Fibroblast of mammary gland (primary cell): Measurements from ENCODE around the gene DHCR24.
"Not testable (repeated sequence)": the region's sequence is repeated elsewhere in the genome, so short reads cannot be mapped to it uniquely, and the experiment has no call there.

Experiments
- DNase-seq: peaks from one replicate; pipeline ENCODE4 v3.0.0-alpha.2; 2010; ENCODE audit warnings: low read depth
- H3K4me3 ChIP-seq: 2 replicates; pipeline ENCODE4 v1.5.1; 2011; ENCODE audit warnings: low read depth, mild to moderate bottlenecking, low read length, moderate library complexity; ENCODE audit not compliant: control insufficient read depth
- TF ChIP-seq, protein P1 (sequence below): conservative IDR thresholded peaks from 2 replicates; pipeline ENCODE4 v1.5.1; 2011; ENCODE audit warnings: low read depth, low read length, inconsistent platforms; ENCODE audit not compliant: control insufficient read depth, insufficient read depth

DHCR24 gene

DNA sequence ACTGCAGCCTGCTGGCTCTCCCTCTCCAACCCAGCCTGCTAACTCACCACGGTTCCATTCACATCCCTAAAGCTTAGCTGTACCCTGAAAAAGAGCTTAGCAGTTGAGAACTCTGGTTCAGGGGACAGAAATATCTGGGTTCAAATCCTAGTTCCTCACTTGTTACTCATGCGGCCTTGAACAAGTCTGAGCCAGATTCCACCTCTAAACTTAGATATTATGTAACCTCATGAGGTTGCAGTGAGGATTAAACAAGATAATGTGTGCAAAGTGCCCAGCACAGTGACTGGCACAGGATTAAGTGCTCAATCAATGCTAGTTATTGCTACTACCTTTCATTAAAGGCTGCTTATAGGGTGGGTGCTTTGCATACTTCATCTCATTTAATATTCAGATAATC, 41.3 kb upstream of the DHCR24 start:
- no peak for DNase-seq
- no peak overlapping the region for H3K4me3 ChIP-seq
- TF ChIP-seq, protein P1, sequence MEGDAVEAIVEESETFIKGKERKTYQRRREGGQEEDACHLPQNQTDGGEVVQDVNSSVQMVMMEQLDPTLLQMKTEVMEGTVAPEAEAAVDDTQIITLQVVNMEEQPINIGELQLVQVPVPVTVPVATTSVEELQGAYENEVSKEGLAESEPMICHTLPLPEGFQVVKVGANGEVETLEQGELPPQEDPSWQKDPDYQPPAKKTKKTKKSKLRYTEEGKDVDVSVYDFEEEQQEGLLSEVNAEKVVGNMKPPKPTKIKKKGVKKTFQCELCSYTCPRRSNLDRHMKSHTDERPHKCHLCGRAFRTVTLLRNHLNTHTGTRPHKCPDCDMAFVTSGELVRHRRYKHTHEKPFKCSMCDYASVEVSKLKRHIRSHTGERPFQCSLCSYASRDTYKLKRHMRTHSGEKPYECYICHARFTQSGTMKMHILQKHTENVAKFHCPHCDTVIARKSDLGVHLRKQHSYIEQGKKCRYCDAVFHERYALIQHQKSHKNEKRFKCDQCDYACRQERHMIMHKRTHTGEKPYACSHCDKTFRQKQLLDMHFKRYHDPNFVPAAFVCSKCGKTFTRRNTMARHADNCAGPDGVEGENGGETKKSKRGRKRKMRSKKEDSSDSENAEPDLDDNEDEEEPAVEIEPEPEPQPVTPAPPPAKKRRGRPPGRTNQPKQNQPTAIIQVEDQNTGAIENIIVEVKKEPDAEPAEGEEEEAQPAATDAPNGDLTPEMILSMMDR = no peak

- TF ChIP-seq, protein P1 = no peak
- DNase-seq = peak; percentile 71
- H3K4me3 ChIP-seq = no peak overlapping the region
Measured at GRCh38 chr1:54927472-54928240, 40.7 kb upstream of the DHCR24 start.

- DNase-seq = peak; percentile 57
Measured at GRCh38 chr1:54926970-54927369, 40.0 kb upstream of the DHCR24 start.

DNA sequence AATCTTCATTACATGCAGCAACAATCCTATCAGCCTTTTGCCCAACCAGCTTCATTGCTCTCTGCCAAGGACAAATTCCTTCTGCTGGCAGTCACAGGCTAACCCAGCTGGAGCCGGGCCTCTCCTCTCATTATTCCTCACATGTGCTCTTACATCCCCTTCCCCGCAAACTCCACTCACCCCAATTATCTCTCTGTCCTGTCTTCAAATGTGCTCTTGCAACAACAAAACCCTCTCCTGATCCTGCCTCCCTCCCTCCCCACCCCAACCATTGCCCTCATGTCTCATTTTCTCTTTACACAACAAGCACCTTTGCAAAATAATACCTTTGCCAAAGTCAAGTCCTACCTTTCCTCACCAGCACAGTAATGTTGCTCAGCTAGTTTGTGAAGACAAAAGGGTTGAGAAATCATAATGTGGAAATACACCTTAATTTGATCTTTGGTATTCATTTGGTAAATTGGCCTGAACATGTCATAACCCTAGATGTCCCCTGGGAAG, 36.0 kb upstream of the DHCR24 start:
- no peak for DNase-seq
- TF ChIP-seq, protein P1 = no peak
- H3K4me3 ChIP-seq = no peak overlapping the region

More at GRCh38 chr1:54926970-54927369, 40.0 kb upstream of the DHCR24 start:
- H3K4me3 ChIP-seq = no peak overlapping the region
- TF ChIP-seq, protein P1 = no peak

DNA sequence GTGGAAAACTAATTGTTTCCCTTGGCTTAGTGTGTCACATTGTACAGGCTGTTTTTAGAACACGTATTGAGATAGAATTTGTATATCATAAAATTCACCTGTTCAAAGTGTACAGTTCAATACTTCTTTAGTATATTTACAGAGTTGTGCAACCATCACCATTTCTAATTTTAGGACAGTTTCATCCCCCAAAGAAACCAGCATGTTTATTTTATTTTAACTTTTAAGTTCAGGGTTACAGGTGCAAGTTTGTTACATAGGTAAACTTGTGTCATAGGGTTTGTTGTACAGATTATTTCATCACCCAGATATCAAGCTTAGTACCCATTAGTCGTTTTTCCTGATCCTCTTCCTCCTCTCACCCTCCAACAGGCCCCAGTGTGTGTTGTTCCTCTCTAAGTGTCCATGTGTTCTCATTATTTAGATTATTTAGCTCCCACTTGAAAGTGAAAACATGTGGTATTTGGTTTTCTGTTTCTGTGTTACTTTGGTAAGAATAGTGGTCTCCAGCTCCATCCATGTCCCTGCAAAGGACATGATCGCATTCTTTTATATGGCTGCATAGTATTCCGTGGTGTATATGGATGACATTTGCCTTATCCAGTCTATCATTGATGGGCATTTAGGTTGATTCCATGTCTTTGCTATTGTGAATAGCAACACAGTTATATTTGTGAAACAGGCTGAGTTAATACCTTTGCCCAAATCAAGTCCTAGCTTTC, 35.2 kb upstream of the DHCR24 start:
- DNase-seq = no peak
- H3K4me3 ChIP-seq = no peak overlapping the region
- TF ChIP-seq, protein P1 = no peak

DNA sequence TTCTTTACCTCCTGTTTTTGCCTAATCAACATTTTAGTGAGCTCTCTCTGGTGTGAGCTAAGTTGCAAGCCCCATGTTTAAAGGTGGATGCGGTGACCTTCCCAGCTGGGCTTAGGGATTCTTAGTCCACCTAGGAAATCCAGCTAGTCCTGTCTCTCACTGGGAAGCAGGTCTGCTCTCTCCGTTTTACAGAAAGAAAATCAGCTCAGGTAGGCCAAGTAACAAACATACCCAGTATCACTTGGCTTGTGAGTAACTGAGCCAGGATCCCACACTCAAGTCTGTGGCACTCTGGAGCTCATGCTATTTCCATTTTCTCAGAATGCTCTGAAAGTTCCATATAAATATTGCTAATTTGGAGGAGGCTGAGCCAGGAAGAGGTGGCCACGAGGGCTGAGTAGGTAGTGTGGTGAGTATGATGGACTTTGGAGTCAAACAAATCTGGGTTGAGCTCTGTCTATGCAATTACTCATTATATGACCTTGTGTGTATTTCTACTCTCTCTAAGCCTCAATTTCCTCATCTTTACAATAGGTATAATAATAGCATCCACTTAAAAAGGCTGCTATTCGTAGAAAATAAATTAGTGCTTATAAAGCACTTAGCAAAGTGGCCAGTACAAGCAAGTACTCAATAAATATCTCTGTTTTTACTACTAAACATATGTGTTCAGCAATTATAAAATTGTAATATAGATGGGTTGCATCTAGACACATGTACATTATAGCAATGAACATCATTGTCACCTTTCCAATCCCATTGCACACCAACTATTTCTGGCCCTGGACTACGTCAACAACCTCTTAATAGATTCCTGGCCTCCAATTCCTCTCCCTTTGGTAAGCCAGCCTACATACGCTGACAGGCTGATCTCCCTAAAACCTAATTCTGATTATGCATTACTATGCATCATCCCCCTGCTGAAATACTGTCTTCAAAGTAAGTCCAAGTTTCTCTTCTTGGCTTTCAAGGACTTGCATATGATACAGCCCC, 32.7 kb upstream of the DHCR24 start:
- TF ChIP-seq, protein P1 = no peak
- no peak for DNase-seq
- no peak overlapping the region for H3K4me3 ChIP-seq

GRCh38 chr1:54911076-54911475, 24.1 kb upstream of the DHCR24 start:
- not testable (repeated sequence) for H3K4me3 ChIP-seq, DNase-seq
